ENCODE results near the gene YY1.

Gene YY1

DNA sequence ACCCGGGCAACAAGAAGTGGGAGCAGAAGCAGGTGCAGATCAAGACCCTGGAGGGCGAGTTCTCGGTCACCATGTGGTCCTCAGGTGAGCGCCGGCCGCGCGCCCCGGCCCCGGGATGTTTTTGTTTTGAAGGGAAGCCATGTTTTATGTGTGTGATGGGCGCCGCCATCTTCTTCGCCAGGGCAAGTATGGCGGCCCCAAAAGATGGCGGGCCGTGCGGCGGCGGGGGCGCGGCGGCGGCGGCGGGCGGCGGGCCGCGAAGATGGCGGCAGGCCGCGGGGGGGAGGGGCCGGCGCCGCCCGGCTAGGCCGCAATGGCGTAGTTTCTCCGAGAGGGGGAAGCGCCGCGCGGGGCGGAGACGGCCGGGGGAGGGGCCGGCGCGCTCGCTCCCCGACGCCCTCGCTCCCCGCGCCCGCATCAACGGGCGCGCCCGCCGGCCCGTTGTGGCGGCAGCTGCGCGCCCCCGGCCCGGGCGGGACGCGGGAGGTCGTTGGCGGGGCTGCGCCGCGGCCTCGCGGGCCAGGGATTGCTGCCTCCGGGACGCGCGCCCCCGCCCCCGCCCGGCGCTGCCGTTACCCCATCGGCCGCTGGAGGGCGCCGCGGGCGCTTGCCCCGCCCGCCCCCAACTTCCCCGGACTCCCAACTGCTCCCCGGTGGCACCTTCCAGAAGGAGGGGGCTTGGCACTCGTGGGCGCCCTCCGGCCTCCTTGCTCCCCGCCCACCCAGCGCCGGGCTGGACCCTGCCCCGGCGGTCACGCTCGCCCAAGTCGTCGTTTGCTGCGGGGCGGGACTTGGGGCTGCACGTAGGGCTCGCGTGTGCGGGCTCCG is 1.1 kb downstream of the YY1 start:
- peak; percentile 37 for DNase-seq (ENCODE audit: low read depth)
- TF ChIP-seq CTCF (IDR thresholded peaks at IDR 0.05; ENCODE audit: low read depth, low read length, missing control alignments) = peak; percentile 70
- H3K4me3 ChIP-seq (ENCODE audit: low read depth, low read length) = peak overlapping the region; percentile 84

- TF ChIP-seq CTCF (IDR thresholded peaks at IDR 0.05; ENCODE audit: low read depth, low read length, missing control alignments) = no peak
- peak overlapping the region; percentile 84 for H3K4me3 ChIP-seq (ENCODE audit: low read depth, low read length)
- DNase-seq (ENCODE audit: low read depth) = no peak
These were observed 1.7 kb downstream of the YY1 start for GRCh38 chr14:100240668-100241032.

GRCh38 chr14:100241279-100241678 is 2.3 kb downstream of the YY1 start:
- DNase-seq (ENCODE audit: low read depth) = no peak
- TF ChIP-seq CTCF (IDR thresholded peaks at IDR 0.05; ENCODE audit: low read depth, low read length, missing control alignments) = no peak
- H3K4me3 ChIP-seq (ENCODE audit: low read depth, low read length) = peak overlapping the region; percentile 84

DNA sequence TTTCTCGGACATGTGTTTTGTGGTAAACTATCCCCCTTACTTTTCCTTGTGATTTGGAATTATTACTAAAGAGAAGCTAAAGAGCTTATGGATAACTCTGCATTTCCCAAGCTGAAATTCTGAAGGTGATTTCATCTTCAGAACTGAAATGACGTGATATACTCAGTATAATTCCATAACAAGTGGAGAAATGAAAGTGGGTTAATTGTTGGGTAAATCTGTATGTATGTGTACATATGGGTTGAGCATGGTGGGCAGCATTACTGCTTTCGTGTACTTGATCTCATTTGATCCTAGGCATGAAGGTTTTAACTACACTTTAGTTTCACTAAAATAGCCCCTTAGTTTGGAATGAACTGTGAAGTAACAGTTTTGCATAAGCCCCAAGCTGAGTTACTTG is 4.1 kb downstream of the YY1 start:
- TF ChIP-seq CTCF (IDR thresholded peaks at IDR 0.05; ENCODE audit: low read depth, low read length, missing control alignments) = no peak
- no peak for DNase-seq (ENCODE audit: low read depth)
- peak overlapping the region; percentile 42; the same call in 1 of the 2 replicates for H3K4me3 ChIP-seq (ENCODE audit: low read depth, low read length)

GRCh38 chr14:100246809-100247428 is 8.0 kb downstream of the YY1 start:
- peak; percentile 38 for TF ChIP-seq CTCF (IDR thresholded peaks at IDR 0.05; ENCODE audit: low read depth, low read length, missing control alignments)
- no peak overlapping the region for H3K4me3 ChIP-seq (ENCODE audit: low read depth, low read length)
- no peak for DNase-seq (ENCODE audit: low read depth)

DNA sequence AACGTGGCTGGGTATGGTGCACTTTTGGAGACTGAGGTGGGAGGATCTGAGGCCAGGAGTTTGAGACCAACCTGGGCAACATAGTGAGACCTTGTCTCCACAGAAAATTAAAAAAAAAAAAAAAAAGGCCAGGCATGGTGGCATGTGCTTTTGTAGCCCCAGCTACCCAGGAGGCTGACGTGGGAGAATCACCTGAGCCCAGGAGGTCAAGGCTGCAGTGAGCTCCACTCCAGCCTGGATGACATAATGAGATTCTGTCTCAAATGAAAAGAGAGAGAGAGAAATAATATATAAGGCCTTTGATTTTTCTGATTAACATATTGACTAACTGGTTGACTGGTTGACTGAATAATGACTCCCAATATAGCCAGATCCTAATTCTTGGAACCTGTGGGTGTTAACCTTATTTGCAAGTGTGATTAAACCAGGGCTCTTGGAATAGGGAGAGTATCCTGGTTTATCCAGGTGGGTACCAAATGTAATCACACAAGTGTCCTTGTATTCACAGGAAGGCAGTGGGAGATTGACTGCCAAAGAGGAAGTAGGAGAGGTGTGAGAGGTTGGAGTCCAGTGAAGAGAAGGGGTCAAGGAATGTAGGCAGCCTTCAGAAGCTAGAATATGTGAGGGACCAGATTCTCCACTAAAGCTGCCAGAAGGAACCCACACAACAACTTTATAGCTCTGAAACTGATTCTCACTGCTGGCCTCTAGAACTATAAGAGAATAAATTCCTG is 12.0 kb downstream of the YY1 start:
- H3K4me3 ChIP-seq (ENCODE audit: low read depth, low read length) = no peak overlapping the region
- DNase-seq (ENCODE audit: low read depth) = no peak
- no peak for TF ChIP-seq CTCF (IDR thresholded peaks at IDR 0.05; ENCODE audit: low read depth, low read length, missing control alignments)
